K562 (cell line): ENCODE measurements around the gene ZFP57. TPM values are rescaled to one million over a fixed set of nuclear protein-coding genes. Genes with fewer than 3 reads are reported as not detected.

ENCODE experiments used
- CBX1 ChIP-seq: sonication (generic); IDR thresholded peaks from 2 replicates; pipeline ENCODE4 v1.6.1; 2016; ENCODE audit warnings: antibody characterized with exemption, low read depth, mild to moderate bottlenecking
- MCM7 ChIP-seq, 2 experiments: fragments of 450-650 bp; IDR thresholded peaks; 2 replicates each; pipeline ENCODE4 v1.6.1; 2016 to 2018
- POLR2AphosphoS5 ChIP-seq: IDR thresholded peaks from 2 replicates; pipeline ENCODE4 v1.6.1; 2011; ENCODE audit warnings: mild to moderate bottlenecking, low read depth, low read length, moderate library complexity; ENCODE audit not compliant: control insufficient read depth, insufficient read depth
- RBM14 ChIP-seq: fragments of 200-400 bp; formaldehyde crosslinking; IDR thresholded peaks from 2 replicates; pipeline ENCODE4 v1.6.1; 2018; ENCODE audit warnings: low read depth, mild to moderate bottlenecking, low read length, moderate library complexity, borderline replicate concordance; ENCODE audit not compliant: insufficient read depth
- RCOR1 ChIP-seq, 2 experiments: IDR thresholded peaks; 2 replicates each; pipeline ENCODE4 v1.6.1; 2012; ENCODE audit warnings: low read depth in 2 of 2, low read length in 2 of 2, borderline replicate concordance in 1 of 2, improper control_type of control experiment in 1 of 2
- SIN3A ChIP-seq, 2 experiments: fragments of 150-350 bp in 1 of 2; IDR thresholded peaks; 2 replicates each; pipeline ENCODE4 v1.6.1; 2011 to 2016; ENCODE audit warnings: borderline replicate concordance in 2 of 2, low read depth in 2 of 2, low read length in 2 of 2, mild to moderate bottlenecking in 2 of 2, moderate library complexity in 2 of 2; ENCODE audit not compliant: control insufficient read depth in 1 of 2
- SLC30A9 ChIP-seq: fragments of 250-450 bp; sonication (Bioruptor Pico); IDR thresholded peaks from 2 replicates; pipeline ENCODE4 v1.8.0; 2022; ENCODE audit warnings: mild to moderate bottlenecking, moderate library complexity
- STAG1 ChIP-seq: sonication (generic); formaldehyde crosslinking; IDR thresholded peaks from 2 replicates; pipeline ENCODE4 v1.5.0; 2020; ENCODE audit warnings: missing genetic modification reagents, borderline replicate concordance
- ZNF551 ChIP-seq: fragments of 250-450 bp; sonication (Bioruptor Pico); IDR thresholded peaks from 2 replicates; pipeline ENCODE4 v1.5.0; 2021; ENCODE audit warnings: mild to moderate bottlenecking, moderate library complexity
- ZNF57 ChIP-seq: fragments of 450-650 bp; formaldehyde crosslinking; IDR thresholded peaks from 2 replicates; pipeline ENCODE4 v1.4.0; 2020; ENCODE audit warnings: mild to moderate bottlenecking, moderate library complexity
- ZNF75A ChIP-seq: fragments of 450-650 bp; formaldehyde crosslinking; IDR thresholded peaks from 2 replicates; pipeline ENCODE4 v1.4.0; 2020; ENCODE audit warnings: mild to moderate bottlenecking
- polyA plus RNA-seq, 8 experiments: library from polyadenylated mRNA; depleted of rRNA in 4 of 8; stranded (reverse) in 5 of 8; unstranded in 3 of 8; fragments of >200 nt; fragmentation: Nextera tagmentation in 2 of 8; fragmentation: Illumina TruSeq in 1 of 8; extraction: Ambion mirVana in 2 of 8; extraction: Trizol in 1 of 8; gene quantifications; 2 replicates each; pipeline versions ENCODE4 v1.2.1 to v1.2.3, GENCODE V29; 2011 to 2014; ENCODE audit warnings: inconsistent platforms in 1 of 8, missing spikeins in 1 of 8
- total RNA-seq, 7 experiments: library from RNA; depleted of rRNA in 6 of 7; stranded (reverse); fragments of >200 nt in 6 of 7; fragmentation: Illumina TruSeq in 2 of 7; extraction: Trizol in 2 of 7; gene quantifications; 2 replicates each; pipeline versions ENCODE4 v1.2.1 to v1.2.3, GENCODE V29; 2011 to 2021; ENCODE audit warnings: low replicate concordance in 1 of 7
- TF ChIP-seq, protein P1 (sequence below), 2 experiments: IDR thresholded peaks; 2 replicates each; pipeline ENCODE4 v1.6.1; 2012; ENCODE audit warnings: improper control_type of control experiment in 2 of 2, low read depth in 2 of 2, low read length in 2 of 2, borderline replicate concordance in 1 of 2
- TF ChIP-seq, protein P2 (sequence below): sonication (generic); formaldehyde crosslinking; IDR thresholded peaks from 2 replicates; pipeline ENCODE4 v1.8.1; 2022; ENCODE audit warnings: missing genetic modification reagents
- TF ChIP-seq, protein P3 (sequence below): fragments of 200-800 bp; sonication (Bioruptor generic); IDR thresholded peaks from 2 replicates; pipeline ENCODE4 v1.6.1; 2016; ENCODE audit warnings: missing genetic modification characterization, missing compliant biosample characterization

ZFP57 gene
- total and polyA plus RNA-seq, 9 of the 15 experiments (the other 6 are each of a cell fraction or from before 2014, with no cell fraction given) = 0.04 to 0.28 (median 0.13) TPM

DNA sequence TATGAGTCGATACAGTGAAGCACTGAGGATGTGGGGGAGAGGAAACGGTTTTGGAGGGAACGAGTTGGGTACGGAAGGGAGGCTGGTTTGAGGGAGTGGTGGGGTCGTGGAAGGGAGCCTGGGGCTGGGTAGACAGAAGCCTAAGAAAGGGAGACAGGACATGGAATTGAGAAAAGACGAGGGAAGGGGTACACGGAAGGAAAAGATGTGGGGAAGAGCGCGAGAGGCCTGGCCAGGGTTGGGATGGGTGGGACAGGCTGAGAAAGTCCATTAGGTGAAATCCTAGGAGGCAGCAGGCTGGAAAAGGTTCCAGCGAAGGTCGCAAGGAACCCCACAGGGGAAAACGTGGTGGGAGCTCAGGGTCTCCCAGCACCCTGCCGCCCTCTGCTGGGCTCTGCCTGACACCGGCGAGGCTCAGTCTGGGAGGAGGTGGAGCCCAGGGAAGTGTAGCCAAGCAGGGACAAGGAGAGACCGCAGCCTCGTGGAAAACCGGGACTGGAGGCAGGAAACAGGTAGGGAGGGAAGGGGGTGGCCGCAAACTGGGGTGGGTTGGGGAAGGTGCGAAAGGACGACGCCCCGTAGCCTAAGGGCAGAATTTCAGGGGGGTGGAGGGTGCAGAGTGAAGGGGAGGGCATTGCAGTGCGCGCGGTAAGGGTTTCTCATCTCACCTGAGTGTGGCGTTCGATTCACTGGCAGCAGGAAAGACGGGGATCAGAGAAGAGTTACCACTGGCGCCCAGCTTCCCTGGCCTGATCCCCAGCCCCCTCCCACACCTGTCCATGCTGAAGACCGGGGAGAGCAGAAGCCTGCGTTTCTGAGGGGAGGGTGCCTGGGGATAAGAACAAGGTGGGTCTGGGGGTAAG, 52.3 kb downstream of the ZFP57 start (continued):
- TF ChIP-seq, protein P1, sequence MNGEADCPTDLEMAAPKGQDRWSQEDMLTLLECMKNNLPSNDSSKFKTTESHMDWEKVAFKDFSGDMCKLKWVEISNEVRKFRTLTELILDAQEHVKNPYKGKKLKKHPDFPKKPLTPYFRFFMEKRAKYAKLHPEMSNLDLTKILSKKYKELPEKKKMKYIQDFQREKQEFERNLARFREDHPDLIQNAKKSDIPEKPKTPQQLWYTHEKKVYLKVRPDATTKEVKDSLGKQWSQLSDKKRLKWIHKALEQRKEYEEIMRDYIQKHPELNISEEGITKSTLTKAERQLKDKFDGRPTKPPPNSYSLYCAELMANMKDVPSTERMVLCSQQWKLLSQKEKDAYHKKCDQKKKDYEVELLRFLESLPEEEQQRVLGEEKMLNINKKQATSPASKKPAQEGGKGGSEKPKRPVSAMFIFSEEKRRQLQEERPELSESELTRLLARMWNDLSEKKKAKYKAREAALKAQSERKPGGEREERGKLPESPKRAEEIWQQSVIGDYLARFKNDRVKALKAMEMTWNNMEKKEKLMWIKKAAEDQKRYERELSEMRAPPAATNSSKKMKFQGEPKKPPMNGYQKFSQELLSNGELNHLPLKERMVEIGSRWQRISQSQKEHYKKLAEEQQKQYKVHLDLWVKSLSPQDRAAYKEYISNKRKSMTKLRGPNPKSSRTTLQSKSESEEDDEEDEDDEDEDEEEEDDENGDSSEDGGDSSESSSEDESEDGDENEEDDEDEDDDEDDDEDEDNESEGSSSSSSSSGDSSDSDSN (IDR thresholded peaks at IDR 0.05; ENCODE audit: borderline replicate concordance in 1 of 2, low read depth in 2 of 2, low read length in 2 of 2) = 0 out of 4 replicates have a peak, but pooled peaks of 1 of the 2 experiments have one; percentile 57
- TF ChIP-seq RBM14 (no peak), ZNF57 (CRISPR knock-in tag) (no peak), ZNF75A (no peak), MCM7 (IDR thresholded peaks at IDR 0.05) (no peak), RCOR1 (IDR thresholded peaks at IDR 0.05; ENCODE audit: borderline replicate concordance in 1 of 2, low read depth in 2 of 2, low read length in 2 of 2) (peak in 1 of 2 experiments; percentile 28; a peak in 1 of 4 replicates), CBX1 (no peak; the same call in 1 of the 2 replicates), STAG1 (CRISPR knock-in tag) (peak; percentile 19; the same call in 1 of the 2 replicates), SIN3A (IDR thresholded peaks at IDR 0.05; ENCODE audit: borderline replicate concordance in 2 of 2, control insufficient read depth in 1 of 2, low read depth in 2 of 2, low read length in 2 of 2) (peak; percentile 4 to 84; a peak in 1 of 4 replicates), ZNF551 (no peak), SLC30A9 (CRISPR knock-in tag) (no peak), POLR2AphosphoS5 (peak; percentile 21; the same call in 1 of the 2 replicates)
- TF ChIP-seq, protein P2, sequence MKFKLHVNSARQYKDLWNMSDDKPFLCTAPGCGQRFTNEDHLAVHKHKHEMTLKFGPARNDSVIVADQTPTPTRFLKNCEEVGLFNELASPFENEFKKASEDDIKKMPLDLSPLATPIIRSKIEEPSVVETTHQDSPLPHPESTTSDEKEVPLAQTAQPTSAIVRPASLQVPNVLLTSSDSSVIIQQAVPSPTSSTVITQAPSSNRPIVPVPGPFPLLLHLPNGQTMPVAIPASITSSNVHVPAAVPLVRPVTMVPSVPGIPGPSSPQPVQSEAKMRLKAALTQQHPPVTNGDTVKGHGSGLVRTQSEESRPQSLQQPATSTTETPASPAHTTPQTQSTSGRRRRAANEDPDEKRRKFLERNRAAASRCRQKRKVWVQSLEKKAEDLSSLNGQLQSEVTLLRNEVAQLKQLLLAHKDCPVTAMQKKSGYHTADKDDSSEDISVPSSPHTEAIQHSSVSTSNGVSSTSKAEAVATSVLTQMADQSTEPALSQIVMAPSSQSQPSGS (CRISPR knock-in tag) = no peak
- TF ChIP-seq, protein P3, sequence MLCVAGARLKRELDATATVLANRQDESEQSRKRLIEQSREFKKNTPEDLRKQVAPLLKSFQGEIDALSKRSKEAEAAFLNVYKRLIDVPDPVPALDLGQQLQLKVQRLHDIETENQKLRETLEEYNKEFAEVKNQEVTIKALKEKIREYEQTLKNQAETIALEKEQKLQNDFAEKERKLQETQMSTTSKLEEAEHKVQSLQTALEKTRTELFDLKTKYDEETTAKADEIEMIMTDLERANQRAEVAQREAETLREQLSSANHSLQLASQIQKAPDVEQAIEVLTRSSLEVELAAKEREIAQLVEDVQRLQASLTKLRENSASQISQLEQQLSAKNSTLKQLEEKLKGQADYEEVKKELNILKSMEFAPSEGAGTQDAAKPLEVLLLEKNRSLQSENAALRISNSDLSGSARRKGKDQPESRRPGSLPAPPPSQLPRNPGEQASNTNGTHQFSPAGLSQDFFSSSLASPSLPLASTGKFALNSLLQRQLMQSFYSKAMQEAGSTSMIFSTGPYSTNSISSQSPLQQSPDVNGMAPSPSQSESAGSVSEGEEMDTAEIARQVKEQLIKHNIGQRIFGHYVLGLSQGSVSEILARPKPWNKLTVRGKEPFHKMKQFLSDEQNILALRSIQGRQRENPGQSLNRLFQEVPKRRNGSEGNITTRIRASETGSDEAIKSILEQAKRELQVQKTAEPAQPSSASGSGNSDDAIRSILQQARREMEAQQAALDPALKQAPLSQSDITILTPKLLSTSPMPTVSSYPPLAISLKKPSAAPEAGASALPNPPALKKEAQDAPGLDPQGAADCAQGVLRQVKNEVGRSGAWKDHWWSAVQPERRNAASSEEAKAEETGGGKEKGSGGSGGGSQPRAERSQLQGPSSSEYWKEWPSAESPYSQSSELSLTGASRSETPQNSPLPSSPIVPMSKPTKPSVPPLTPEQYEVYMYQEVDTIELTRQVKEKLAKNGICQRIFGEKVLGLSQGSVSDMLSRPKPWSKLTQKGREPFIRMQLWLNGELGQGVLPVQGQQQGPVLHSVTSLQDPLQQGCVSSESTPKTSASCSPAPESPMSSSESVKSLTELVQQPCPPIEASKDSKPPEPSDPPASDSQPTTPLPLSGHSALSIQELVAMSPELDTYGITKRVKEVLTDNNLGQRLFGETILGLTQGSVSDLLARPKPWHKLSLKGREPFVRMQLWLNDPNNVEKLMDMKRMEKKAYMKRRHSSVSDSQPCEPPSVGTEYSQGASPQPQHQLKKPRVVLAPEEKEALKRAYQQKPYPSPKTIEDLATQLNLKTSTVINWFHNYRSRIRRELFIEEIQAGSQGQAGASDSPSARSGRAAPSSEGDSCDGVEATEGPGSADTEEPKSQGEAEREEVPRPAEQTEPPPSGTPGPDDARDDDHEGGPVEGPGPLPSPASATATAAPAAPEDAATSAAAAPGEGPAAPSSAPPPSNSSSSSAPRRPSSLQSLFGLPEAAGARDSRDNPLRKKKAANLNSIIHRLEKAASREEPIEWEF (CRISPR knock-in tag) = no peak
